Loucy (cell line): ENCODE results near the gene TTC16.

Source experiments
- H2AFZ ChIP-seq: fragments of 200-600 bp; sonication (generic); 2 replicates; pipeline ENCODE4 v1.6.0; 2016; ENCODE audit warnings: antibody characterized with exemption, mild to moderate bottlenecking, low read length, moderate library complexity
- H3F3A ChIP-seq: fragments of 200-600 bp; 2 replicates; pipeline ENCODE4 v1.6.0; 2016; ENCODE audit warnings: antibody characterized with exemption, low read depth, mild to moderate bottlenecking
- H3K27me3 ChIP-seq: fragments of 200-600 bp; sonication (generic); 2 replicates; pipeline ENCODE4 v1.6.1; 2014; ENCODE audit warnings: low read length, mild to moderate bottlenecking; ENCODE audit not compliant: insufficient read depth, poor library complexity, severe bottlenecking
- H3K36me3 ChIP-seq: fragments of 200-600 bp; sonication (generic); 2 replicates; pipeline ENCODE4 v1.6.1; 2016; ENCODE audit warnings: low read length; ENCODE audit not compliant: insufficient read depth
- H3K4me1 ChIP-seq: fragments of 200-600 bp; sonication (generic); 2 replicates; pipeline ENCODE4 v1.5.1; 2014; ENCODE audit warnings: low read length, mild to moderate bottlenecking; ENCODE audit not compliant: insufficient read depth, poor library complexity, severe bottlenecking
- H3K4me2 ChIP-seq: fragments of 200-600 bp; sonication (generic); 2 replicates; pipeline ENCODE4 v1.6.0; 2014; ENCODE audit warnings: antibody characterized with exemption, low read length, low read depth, mild to moderate bottlenecking; ENCODE audit not compliant: poor library complexity, severe bottlenecking
- H3K4me3 ChIP-seq: fragments of 200-600 bp; sonication (generic); 2 replicates; pipeline ENCODE4 v1.5.1; 2014; ENCODE audit warnings: low read length, mild to moderate bottlenecking, mixed read lengths; ENCODE audit not compliant: poor library complexity, severe bottlenecking
- H3K79me2 ChIP-seq: fragments of 200-600 bp; sonication (generic); 2 replicates; pipeline ENCODE4 v1.6.1; 2014; ENCODE audit warnings: low read length; ENCODE audit not compliant: insufficient read depth
- H3K9ac ChIP-seq: fragments of 200-600 bp; sonication (generic); 2 replicates; pipeline ENCODE4 v1.6.0; 2014; ENCODE audit warnings: mild to moderate bottlenecking, low read depth, low read length, moderate library complexity; ENCODE audit not compliant: poor library complexity, severe bottlenecking
- H3K9me2 ChIP-seq: fragments of 200-600 bp; sonication (generic); replicated peaks from 2 replicates; pipeline ENCODE4 v1.6.1; 2016; ENCODE audit warnings: low read depth, low read length, mixed read lengths
- H3K9me3 ChIP-seq: fragments of 200-600 bp; sonication (generic); 2 replicates; pipeline ENCODE4 v1.6.1; 2014; ENCODE audit warnings: mild to moderate bottlenecking, antibody characterized with exemption, low read length, low read depth; ENCODE audit not compliant: insufficient read depth
- H4K20me1 ChIP-seq: fragments of 200-600 bp; sonication (generic); 2 replicates; pipeline ENCODE4 v1.6.0; 2014; ENCODE audit warnings: antibody characterized with exemption, low read length, mild to moderate bottlenecking; ENCODE audit not compliant: insufficient read depth, poor library complexity, severe bottlenecking
- CTCF ChIP-seq: fragments of 200-600 bp; sonication (generic); conservative IDR thresholded peaks from 2 replicates; pipeline ENCODE4 v1.5.1; 2014; ENCODE audit warnings: mild to moderate bottlenecking, antibody characterized with exemption, low read length
- EZH2phosphoT487 ChIP-seq: fragments of 200-600 bp; IDR thresholded peaks from 2 replicates; pipeline ENCODE4 v1.6.1; 2018; ENCODE audit warnings: antibody characterized with exemption, mild to moderate bottlenecking, moderate library complexity, borderline replicate concordance

TTC16 gene

GRCh38 chr9:127770905-127771569, 55.2 kb downstream of the TTC16 start:
- H3F3A ChIP-seq, result peaks cover 6% of the 10 kb centered on the region
- H3K79me2 ChIP-seq, result peaks cover 90% of the 10 kb centered on the region
- H2AFZ ChIP-seq, result no peak overlapping the region
- no peaks in the 10 kb centered on the region for H3K27me3 ChIP-seq
- peak overlapping the region; percentile 51 for H3K9ac ChIP-seq
- H3K36me3 ChIP-seq, result peaks cover 38% of the 10 kb centered on the region; the same call in 1 of the 2 replicates
- TF ChIP-seq EZH2phosphoT487, result no peak
- no peaks in the 10 kb centered on the region for H3K9me3 ChIP-seq
- no peaks in the 10 kb centered on the region for H3K9me2 ChIP-seq
- peak overlapping the region; percentile 79 for H3K4me2 ChIP-seq
- H3K4me3 ChIP-seq, result peak overlapping the region; percentile 68
- peaks cover 63% of the 10 kb centered on the region for H4K20me1 ChIP-seq
- peaks cover 65% of the 10 kb centered on the region for H3K4me1 ChIP-seq

GRCh38 chr9:127771570-127772189, 55.8 kb downstream of the TTC16 start:
- no peak overlapping the region for H3K9ac ChIP-seq
- H3K27me3 ChIP-seq, result no peaks in the 10 kb centered on the region
- peaks cover 65% of the 10 kb centered on the region for H3K4me1 ChIP-seq
- TF ChIP-seq EZH2phosphoT487 (no peak), CTCF (no peak)
- H3K9me2 ChIP-seq, result no peaks in the 10 kb centered on the region
- peaks cover 33% of the 10 kb centered on the region; the same call in 1 of the 2 replicates for H3K36me3 ChIP-seq
- H3K79me2 ChIP-seq, result peaks cover 92% of the 10 kb centered on the region
- peaks cover 6% of the 10 kb centered on the region for H3F3A ChIP-seq
- peaks cover 60% of the 10 kb centered on the region for H4K20me1 ChIP-seq
- no peaks in the 10 kb centered on the region for H3K9me3 ChIP-seq
- H3K4me2 ChIP-seq, result peak overlapping the region; percentile 71
- peak overlapping the region; percentile 58 for H3K4me3 ChIP-seq
- no peak overlapping the region for H2AFZ ChIP-seq

- TF ChIP-seq EZH2phosphoT487, result no peak
- no peaks in the 10 kb centered on the region for H3K9me2 ChIP-seq
- no peaks in the 10 kb centered on the region for H3K27me3 ChIP-seq
- H3K79me2 ChIP-seq, result peaks cover 92% of the 10 kb centered on the region
- H3K4me2 ChIP-seq, result peak overlapping the region; percentile 71
- H3K9ac ChIP-seq, result no peak overlapping the region
- peaks cover 26% of the 10 kb centered on the region; the same call in 1 of the 2 replicates for H3K36me3 ChIP-seq
- H3F3A ChIP-seq, result peaks cover 6% of the 10 kb centered on the region
- peaks cover 57% of the 10 kb centered on the region for H3K4me1 ChIP-seq
- H3K9me3 ChIP-seq, result no peaks in the 10 kb centered on the region
- H2AFZ ChIP-seq, result no peak overlapping the region
- peaks cover 59% of the 10 kb centered on the region for H4K20me1 ChIP-seq
- H3K4me3 ChIP-seq, result no peak overlapping the region
Observed at GRCh38 chr9:127772603-127773002, 56.7 kb downstream of the TTC16 start.

- peaks cover 6% of the 10 kb centered on the region for H3F3A ChIP-seq
- H4K20me1 ChIP-seq, result peaks cover 52% of the 10 kb centered on the region
- H3K36me3 ChIP-seq, result peaks cover 26% of the 10 kb centered on the region; the same call in 1 of the 2 replicates
- no peaks in the 10 kb centered on the region for H3K27me3 ChIP-seq
- no peak for TF ChIP-seq EZH2phosphoT487
- TF ChIP-seq CTCF, result no peak
- H3K4me1 ChIP-seq, result peaks cover 50% of the 10 kb centered on the region
- H3K9ac ChIP-seq, result peak overlapping the region; percentile 30
- no peak overlapping the region for H3K4me3 ChIP-seq
- H3K79me2 ChIP-seq, result peaks cover 92% of the 10 kb centered on the region
- H3K4me2 ChIP-seq, result peak overlapping the region; percentile 71
- H3K9me2 ChIP-seq, result no peaks in the 10 kb centered on the region
- no peaks in the 10 kb centered on the region for H3K9me3 ChIP-seq
- no peak overlapping the region for H2AFZ ChIP-seq
Observed at GRCh38 chr9:127773272-127773671, 57.4 kb downstream of the TTC16 start.
